H9 (cell line): ENCODE data around the gene TRIM67. TPM values are rescaled to one million over a fixed set of nuclear protein-coding genes. Genes with fewer than 3 reads are reported as not detected.

Experiments
- DNase-seq: peaks from one replicate; pipeline ENCODE4 v3.0.0-alpha.2; 2017
- H2AFZ ChIP-seq: one replicate; pipeline ENCODE4 v1.6.1; 2013; ENCODE audit warnings: mild to moderate bottlenecking, low read length, control low read depth, moderate library complexity
- H2AK5ac ChIP-seq: 2 replicates; pipeline ENCODE4 v1.6.1; 2013; ENCODE audit warnings: low read length, control low read depth, mixed read lengths; ENCODE audit not compliant: insufficient read length
- H2BK120ac ChIP-seq: one replicate; pipeline ENCODE4 v1.6.1; 2013; ENCODE audit warnings: low read depth, mild to moderate bottlenecking, low read length, control low read depth, inconsistent platforms; ENCODE audit not compliant: poor library complexity, severe bottlenecking
- H2BK12ac ChIP-seq: 2 replicates; pipeline ENCODE4 v1.6.1; 2013; ENCODE audit warnings: low read length, control low read depth, mixed read lengths, low read depth; ENCODE audit not compliant: insufficient read length
- H2BK15ac ChIP-seq: 2 replicates; pipeline ENCODE4 v1.6.1; 2013; ENCODE audit warnings: low read depth, low read length, control low read depth
- H2BK20ac ChIP-seq: one replicate; pipeline ENCODE4 v1.6.1; 2013; ENCODE audit warnings: low read depth, mild to moderate bottlenecking, low read length, control low read depth, inconsistent platforms; ENCODE audit not compliant: poor library complexity, severe bottlenecking
- H2BK5ac ChIP-seq: 2 replicates; pipeline ENCODE4 v1.6.1; 2013; ENCODE audit warnings: low read length, control low read depth, mixed read lengths; ENCODE audit not compliant: insufficient read length
- H3K14ac ChIP-seq: 2 replicates; pipeline ENCODE4 v1.6.1; 2013; ENCODE audit warnings: low read length, control low read depth; ENCODE audit not compliant: insufficient read depth
- H3K18ac ChIP-seq: 2 replicates; pipeline ENCODE4 v1.6.1; 2013; ENCODE audit warnings: low read depth, mild to moderate bottlenecking, mixed read lengths, low read length, control low read depth; ENCODE audit not compliant: insufficient read length
- H3K23ac ChIP-seq: 2 replicates; pipeline ENCODE4 v1.6.1; 2013; ENCODE audit warnings: low read length, control low read depth, mixed read lengths, low read depth; ENCODE audit not compliant: insufficient read length
- H3K23me2 ChIP-seq: 2 replicates; pipeline ENCODE4 v1.6.1; 2013; ENCODE audit warnings: low read depth, mild to moderate bottlenecking, mixed read lengths, low read length, control low read depth; ENCODE audit not compliant: insufficient read length, poor library complexity, severe bottlenecking
- H3K27ac ChIP-seq: 2 replicates; pipeline ENCODE4 v1.5.1; 2013; ENCODE audit warnings: low read length, control low read depth, mixed read lengths, low read depth; ENCODE audit not compliant: insufficient read length
- H3K27me3 ChIP-seq: 2 replicates; pipeline ENCODE4 v1.6.1; 2013; ENCODE audit warnings: low read length, control low read depth, inconsistent platforms; ENCODE audit not compliant: insufficient read depth
- H3K4ac ChIP-seq: 2 replicates; pipeline ENCODE4 v1.6.1; 2013; ENCODE audit warnings: low read depth, mild to moderate bottlenecking, control low read depth, inconsistent platforms, low read length, moderate library complexity
- H3K4me1 ChIP-seq: 2 replicates; pipeline ENCODE4 v1.6.1; 2013; ENCODE audit warnings: low read length, control low read depth, inconsistent platforms; ENCODE audit not compliant: insufficient read depth
- H3K4me2 ChIP-seq: 2 replicates; pipeline ENCODE4 v1.6.1; 2013; ENCODE audit warnings: low read length, control low read depth, mixed read lengths; ENCODE audit not compliant: insufficient read length, insufficient read depth
- H3K56ac ChIP-seq: 2 replicates; pipeline ENCODE4 v1.6.1; 2013; ENCODE audit warnings: low read depth, mild to moderate bottlenecking, mixed read lengths, low read length, control low read depth; ENCODE audit not compliant: insufficient read length
- H3K79me1 ChIP-seq: 2 replicates; pipeline ENCODE4 v1.6.1; 2013; ENCODE audit warnings: low read depth, mild to moderate bottlenecking, moderate library complexity, low read length, control low read depth, inconsistent platforms; ENCODE audit not compliant: insufficient read depth, poor library complexity, severe bottlenecking
- H3K79me2 ChIP-seq: 2 replicates; pipeline ENCODE4 v1.6.1; 2013; ENCODE audit warnings: low read length, control low read depth, inconsistent platforms; ENCODE audit not compliant: insufficient read depth
- H3K9ac ChIP-seq: 2 replicates; pipeline ENCODE4 v1.6.1; 2013; ENCODE audit warnings: low read length, control low read depth, mixed read lengths; ENCODE audit not compliant: insufficient read length; ENCODE audit errors: extremely low read depth
- H3K9me3 ChIP-seq: one replicate; pipeline ENCODE4 v1.6.1; 2013; ENCODE audit warnings: low read depth, low read length, inconsistent platforms; ENCODE audit not compliant: control insufficient read depth
- H3T11ph ChIP-seq: one replicate; pipeline ENCODE4 v1.6.1; 2013; ENCODE audit warnings: mild to moderate bottlenecking, low read length, control low read depth, inconsistent platforms
- H4K20me1 ChIP-seq: one replicate; pipeline ENCODE4 v1.6.1; 2013; ENCODE audit not compliant: control insufficient read depth, insufficient read length, insufficient read depth
- H4K5ac ChIP-seq: 2 replicates; pipeline ENCODE4 v1.6.1; 2013; ENCODE audit warnings: low read depth, mild to moderate bottlenecking, mixed read lengths, low read length, control low read depth; ENCODE audit not compliant: insufficient read length
- H4K8ac ChIP-seq: replicated peaks from 2 replicates; pipeline ENCODE4 v1.6.1; 2013; ENCODE audit warnings: low read length, control low read depth, mixed read lengths, low read depth; ENCODE audit not compliant: insufficient read length
- H4K91ac ChIP-seq: 2 replicates; pipeline ENCODE4 v1.6.1; 2013; ENCODE audit warnings: low read depth, mild to moderate bottlenecking, moderate library complexity, mixed read lengths, low read length, control low read depth; ENCODE audit not compliant: insufficient read length
- H3K27ac Mint-ChIP-seq, 3 experiments: 2 replicates in 2 of 3; 3 replicates in 1 of 3; pipeline ENCODE4 v1.8.0; 2020 to 2021; ENCODE audit warnings: mixed read lengths in 3 of 3, mild to moderate bottlenecking in 1 of 3, moderate library complexity in 1 of 3
- H3K27me3 Mint-ChIP-seq: 2 replicates; pipeline ENCODE4 v1.8.0; 2021; ENCODE audit warnings: low read depth, mild to moderate bottlenecking, moderate library complexity, mixed read lengths
- H3K36me3 Mint-ChIP-seq, 3 experiments: 2 replicates in 2 of 3; 3 replicates in 1 of 3; pipeline ENCODE4 v1.8.0; 2020 to 2021; ENCODE audit warnings: low read depth in 3 of 3, mixed read lengths in 3 of 3; ENCODE audit not compliant: insufficient read depth in 1 of 3
- H3K4me1 Mint-ChIP-seq, 2 experiments: 2 replicates each; pipeline ENCODE4 v1.8.0; 2020; ENCODE audit warnings: mixed read lengths in 2 of 2
- H3K4me3 Mint-ChIP-seq, 2 experiments: 2 replicates in 1 of 2; 3 replicates in 1 of 2; pipeline ENCODE4 v1.8.0; 2020 to 2021; ENCODE audit warnings: mild to moderate bottlenecking in 2 of 2, mixed read lengths in 2 of 2, moderate library complexity in 1 of 2
- H3K9me3 Mint-ChIP-seq, 2 experiments: 2 replicates in 1 of 2; 3 replicates in 1 of 2; pipeline ENCODE4 v1.8.0; 2020; ENCODE audit warnings: mild to moderate bottlenecking in 2 of 2, mixed read lengths in 2 of 2, moderate library complexity in 1 of 2
- CTCF ChIP-seq: fragments of 200-600 bp; sonication (generic); conservative IDR thresholded peaks from 3 replicates; pipeline ENCODE4 v1.8.0; 2021; ENCODE audit warnings: antibody characterized with exemption, mild to moderate bottlenecking
- WGBS: extraction: QIAGEN DNeasy Blood & Tissue Kit; methylation state at CpG from one replicate; pipeline ENCODE4 v1.1.7; 2013; ENCODE audit warnings: missing lambda C conversion rate, low lambda C conversion rate, mixed read lengths; ENCODE audit not compliant: insufficient read length; ENCODE audit errors: extremely low coverage; 5-methylcytosine and 5-hydroxymethylcytosine counted together
- total RNA-seq: library from RNA; stranded (reverse); gene quantifications from 2 replicates; pipeline ENCODE4 v1.2.1, GENCODE V29; 2021

Gene TRIM67
- total RNA-seq, 1 experiment from 2014 or later: not detected

- H2BK5ac ChIP-seq: no peak overlapping the region
- H2AK5ac ChIP-seq: no peak overlapping the region
- TF ChIP-seq CTCF: no peak
- H2BK15ac ChIP-seq: no peak overlapping the region
- no peak overlapping the region for H3K56ac ChIP-seq
- no peak overlapping the region for H2BK20ac ChIP-seq
- no peak overlapping the region for H2BK120ac ChIP-seq
- no peak overlapping the region for H3K9ac ChIP-seq
- no peak overlapping the region for H2BK12ac ChIP-seq
- Mint-ChIP-seq H3K9me3 (no peaks in the 10 kb centered on the region), H3K4me1 (no peaks in the 10 kb centered on the region), H3K27me3 (no peaks in the 10 kb centered on the region), H3K36me3 (peaks cover 0 to 19% (median 15%) of the 10 kb centered on the region in 3 experiments; a peak in 4 of 7 replicates), H3K27ac (peak overlapping the region in 1 of 3 experiments; percentile 52; a peak in 1 of 7 replicates), H3K4me3 (no peak overlapping the region)
- no peak overlapping the region for H3K23ac ChIP-seq
- H2AFZ ChIP-seq: no peak overlapping the region
- WGBS: no CpG with 5 or more reads among the region's 3 CpGs
- no peak overlapping the region for H4K8ac ChIP-seq
- no peak overlapping the region for H4K5ac ChIP-seq
- H3T11ph ChIP-seq: no peak overlapping the region
- no peak overlapping the region for H4K91ac ChIP-seq
- no peaks in the 10 kb centered on the region for H3K4me1 ChIP-seq
- no peaks in the 10 kb centered on the region for H4K20me1 ChIP-seq
- H3K23me2 ChIP-seq: no peaks in the 10 kb centered on the region
- no peak overlapping the region for H3K4me2 ChIP-seq
- H3K4ac ChIP-seq: no peak overlapping the region
- no peaks in the 10 kb centered on the region for H3K27me3 ChIP-seq
- H3K79me2 ChIP-seq: no peaks in the 10 kb centered on the region
- no peak for DNase-seq
- no peak overlapping the region for H3K18ac ChIP-seq
- H3K79me1 ChIP-seq: no peaks in the 10 kb centered on the region
- no peaks in the 10 kb centered on the region for H3K9me3 ChIP-seq
- no peak overlapping the region for H3K14ac ChIP-seq
- no peak overlapping the region for H3K27ac ChIP-seq
Observed at GRCh38 chr1:231234506-231234905, 72.6 kb downstream of the TRIM67 start.
